ENCODE results near the gene RIMBP2. TPM values are rescaled to one million over a fixed set of nuclear protein-coding genes. Genes with fewer than 3 reads are reported as not detected.

Gene RIMBP2
- total RNA-seq, 2 donors from 2014 or later, result 0.14 TPM; not detected in 1

DNA sequence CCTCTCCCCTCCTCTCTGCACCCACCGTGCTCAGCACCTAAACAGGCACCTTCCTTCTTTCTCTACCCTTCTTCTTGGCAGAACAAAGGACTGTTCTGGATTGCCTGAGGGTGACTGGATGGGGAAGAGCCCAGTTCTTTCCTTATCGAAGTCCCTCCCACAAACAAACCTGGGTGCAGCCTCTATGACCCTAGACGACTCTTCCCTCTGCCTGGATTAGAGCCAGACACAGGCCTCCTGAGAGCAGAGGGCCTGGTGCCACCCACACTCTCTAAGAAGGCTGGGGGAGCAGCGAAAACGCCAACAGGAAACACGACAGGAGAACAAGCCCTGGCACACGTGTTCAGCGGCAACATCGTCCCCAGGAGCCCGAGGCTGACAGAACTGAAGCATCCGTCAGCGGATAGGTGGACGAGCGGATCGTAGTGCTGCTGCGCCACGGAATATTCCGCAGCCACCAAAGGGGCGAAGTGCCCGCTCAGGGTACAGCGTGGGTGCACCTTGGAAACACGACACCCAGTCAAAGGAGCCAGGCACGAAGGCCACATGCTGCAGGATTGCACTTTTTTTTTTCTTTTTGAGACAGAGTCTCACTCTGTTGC lies 38.0 kb downstream of the RIMBP2 start:
- DNase-seq, result no peak
- H3K9me3 Mint-ChIP-seq, result no peaks in the 10 kb centered on the region
- no peaks in the 10 kb centered on the region for H3K36me3 Mint-ChIP-seq (ENCODE audit: insufficient read depth in 2 of 2)
- H3K27me3 Mint-ChIP-seq (ENCODE audit: low read depth), result no peaks in the 10 kb centered on the region
- H3K27ac Mint-ChIP-seq, result no peak overlapping the region
- no peaks in the 10 kb centered on the region for H3K4me1 Mint-ChIP-seq (ENCODE audit: low read depth)
- H3K4me3 Mint-ChIP-seq, result no peak overlapping the region
- ATAC-seq (replicated peaks in 1 of 2), result no peak

DNA sequence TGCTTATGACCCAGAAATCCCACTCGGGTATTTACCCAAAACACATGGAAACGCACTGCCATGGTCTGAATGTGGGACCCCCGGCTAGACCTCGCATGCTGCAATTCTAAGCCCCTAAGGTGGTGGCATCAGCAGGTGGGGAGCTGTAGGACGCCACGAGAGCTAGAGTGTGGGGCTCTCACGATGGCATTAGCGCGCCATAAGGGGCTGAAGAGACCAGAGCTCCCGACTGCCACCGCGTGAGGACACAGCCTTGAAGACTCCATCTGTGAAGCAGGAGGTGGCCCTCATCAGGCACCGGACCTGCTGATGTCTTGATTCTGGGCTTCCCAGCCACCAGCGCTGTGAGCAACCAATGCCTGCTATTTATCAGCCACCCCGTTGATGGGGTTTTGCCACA lies 40.3 kb downstream of the RIMBP2 start:
- H3K9me3 Mint-ChIP-seq, result peaks cover 0 to 3% of the 10 kb centered on the region in 2 donors
- H3K36me3 Mint-ChIP-seq (ENCODE audit: insufficient read depth in 2 of 2), result no peaks in the 10 kb centered on the region
- no peaks in the 10 kb centered on the region for H3K27me3 Mint-ChIP-seq (ENCODE audit: low read depth)
- no peak overlapping the region for H3K4me3 Mint-ChIP-seq
- DNase-seq, result no peak
- ATAC-seq (replicated peaks in 1 of 2), result no peak
- no peak overlapping the region for H3K27ac Mint-ChIP-seq
- H3K4me1 Mint-ChIP-seq (ENCODE audit: low read depth), result no peaks in the 10 kb centered on the region

DNA sequence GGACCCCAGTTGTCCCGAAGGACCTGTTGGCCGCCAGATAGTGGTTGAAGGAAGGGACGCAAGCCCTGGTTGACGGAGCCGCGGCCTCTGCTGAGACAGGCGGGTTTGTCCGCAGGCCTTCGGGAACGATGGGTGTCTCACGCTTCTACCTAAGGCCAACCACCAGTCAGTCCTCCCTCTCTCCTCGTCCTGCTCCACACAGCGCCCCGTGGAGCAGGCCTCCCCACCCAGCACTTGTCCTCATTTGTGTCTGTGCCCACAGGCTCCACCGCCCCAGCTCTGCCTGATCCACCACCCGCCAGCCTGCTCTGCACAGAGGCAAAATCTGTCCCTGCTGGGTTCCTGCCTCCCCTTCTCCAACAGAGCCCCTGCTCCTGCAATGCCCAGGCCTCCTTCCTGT lies 41.0 kb downstream of the RIMBP2 start:
- Mint-ChIP-seq H3K27ac (no peak overlapping the region), H3K4me3 (no peak overlapping the region), H3K36me3 (ENCODE audit: insufficient read depth in 2 of 2) (no peaks in the 10 kb centered on the region), H3K9me3 (peaks cover 0 to 3% of the 10 kb centered on the region in 2 donors), H3K27me3 (ENCODE audit: low read depth) (no peaks in the 10 kb centered on the region), H3K4me1 (ENCODE audit: low read depth) (no peaks in the 10 kb centered on the region)
- no peak for ATAC-seq (replicated peaks in 1 of 2)
- DNase-seq, result no peak

DNA sequence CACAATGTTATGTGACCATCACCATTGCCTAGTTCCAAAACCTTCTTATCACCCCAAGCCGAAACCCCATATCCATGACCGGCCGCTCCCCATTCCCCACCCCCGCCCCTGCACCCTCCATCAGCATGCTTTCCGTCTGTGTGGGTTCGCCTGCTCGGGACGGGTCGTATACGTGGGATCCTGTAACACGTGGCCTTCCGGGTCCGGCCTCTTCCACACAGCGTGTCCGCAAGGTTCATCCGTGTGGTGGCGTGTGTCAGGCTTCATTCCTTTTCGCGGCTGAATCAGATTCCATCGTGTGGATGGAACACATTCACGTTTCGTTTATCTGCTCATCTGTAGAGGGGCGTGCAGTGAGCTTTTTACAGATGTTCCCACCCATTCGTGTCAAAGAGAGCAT lies 41.4 kb downstream of the RIMBP2 start:
- Mint-ChIP-seq H3K4me3 (no peak overlapping the region), H3K27ac (no peak overlapping the region)
- ATAC-seq (replicated peaks in 1 of 2), result no peak

DNA sequence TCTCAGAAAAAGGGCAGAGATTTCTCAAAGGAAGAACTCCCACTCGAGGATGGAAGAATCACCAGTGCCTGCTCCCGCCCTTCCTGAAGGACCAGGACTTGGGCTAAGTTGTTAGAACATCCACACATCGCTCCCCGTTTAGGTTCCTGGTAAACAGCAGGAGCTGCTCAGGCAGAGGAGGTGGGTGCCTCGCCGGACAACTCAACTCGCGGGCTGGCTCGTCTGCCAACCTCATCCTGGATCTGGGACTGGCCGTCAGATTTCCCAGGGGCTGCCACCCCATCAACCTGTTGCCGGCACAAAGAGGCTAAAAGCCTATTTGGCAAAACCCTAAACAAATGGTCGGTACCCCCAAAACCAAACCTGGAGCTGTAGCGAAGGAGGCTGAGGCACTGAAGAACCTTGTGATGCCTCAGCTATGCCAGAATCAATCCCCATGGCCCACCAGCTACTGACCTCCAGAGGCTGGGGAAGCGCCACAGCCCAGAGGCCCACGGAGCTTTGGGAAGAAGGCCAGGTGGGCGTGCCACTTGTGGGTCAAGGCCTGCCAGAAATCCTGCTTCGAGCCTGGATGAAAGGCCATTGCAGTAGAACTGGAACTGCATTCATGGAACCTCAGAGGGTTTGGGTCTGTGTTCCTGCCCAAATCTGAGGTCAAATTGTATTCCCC lies 42.9 kb downstream of the RIMBP2 start:
- Mint-ChIP-seq H3K9me3 (peaks cover 0 to 8% of the 10 kb centered on the region in 2 donors), H3K27ac (no peak overlapping the region), H3K4me1 (ENCODE audit: low read depth) (no peaks in the 10 kb centered on the region), H3K36me3 (ENCODE audit: insufficient read depth in 2 of 2) (no peaks in the 10 kb centered on the region), H3K4me3 (no peak overlapping the region), H3K27me3 (ENCODE audit: low read depth) (no peaks in the 10 kb centered on the region)
- DNase-seq (no peak), ATAC-seq (replicated peaks in 1 of 2) (no peak)

More for the DNA sequence above, 41.4 kb downstream of the RIMBP2 start:
- DNase-seq, result no peak
- no peaks in the 10 kb centered on the region for H3K27me3 Mint-ChIP-seq (ENCODE audit: low read depth)
- peaks cover 0 to 3% of the 10 kb centered on the region in 2 donors for H3K9me3 Mint-ChIP-seq
- no peaks in the 10 kb centered on the region for H3K36me3 Mint-ChIP-seq (ENCODE audit: insufficient read depth in 2 of 2)
- no peaks in the 10 kb centered on the region for H3K4me1 Mint-ChIP-seq (ENCODE audit: low read depth)

DNA sequence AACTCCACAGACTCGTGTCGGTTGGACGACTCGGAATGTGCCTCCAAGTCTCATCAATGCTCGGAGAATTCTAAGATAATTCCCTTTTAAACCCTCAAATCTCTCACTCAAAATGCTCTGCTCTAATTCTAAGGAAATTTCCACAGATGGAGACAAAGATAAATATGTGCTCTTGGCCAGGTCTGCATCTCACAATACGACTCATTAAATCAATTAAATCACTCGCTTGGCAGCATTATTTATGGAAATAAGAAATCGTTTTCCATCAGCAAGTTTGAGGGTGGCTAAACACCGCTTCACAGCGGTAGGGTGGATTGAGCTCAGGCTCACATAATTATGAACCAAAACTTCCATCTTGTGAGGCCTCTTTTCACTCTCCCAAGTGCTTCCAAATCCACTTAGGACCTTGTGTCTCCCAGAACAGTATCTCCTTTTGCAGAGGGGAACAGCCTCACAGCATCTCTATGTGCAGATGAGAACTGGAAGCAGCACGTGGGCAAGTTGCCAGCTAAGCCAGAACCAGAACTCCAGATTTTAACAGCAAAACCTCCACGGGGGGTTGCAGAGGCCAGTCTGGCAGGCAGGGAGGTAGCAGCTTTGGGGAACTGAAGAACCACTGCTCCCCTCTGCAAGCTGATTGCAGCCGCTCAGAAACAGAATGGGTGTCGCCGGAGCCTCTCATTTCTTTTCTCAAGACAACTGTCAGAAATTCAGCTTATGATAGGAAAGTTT lies 43.8 kb downstream of the RIMBP2 start:
- no peak for DNase-seq
- no peak for ATAC-seq (replicated peaks in 1 of 2)
- H3K4me1 Mint-ChIP-seq (ENCODE audit: low read depth), result no peaks in the 10 kb centered on the region
- peaks cover 0 to under 1% of the 10 kb centered on the region in 2 donors for H3K36me3 Mint-ChIP-seq (ENCODE audit: insufficient read depth in 2 of 2)
- H3K9me3 Mint-ChIP-seq, result peaks cover under 1 to 8% of the 10 kb centered on the region in 2 donors
- H3K27me3 Mint-ChIP-seq (ENCODE audit: low read depth), result no peaks in the 10 kb centered on the region
- H3K4me3 Mint-ChIP-seq, result no peak overlapping the region
- no peak overlapping the region for H3K27ac Mint-ChIP-seq

DNA sequence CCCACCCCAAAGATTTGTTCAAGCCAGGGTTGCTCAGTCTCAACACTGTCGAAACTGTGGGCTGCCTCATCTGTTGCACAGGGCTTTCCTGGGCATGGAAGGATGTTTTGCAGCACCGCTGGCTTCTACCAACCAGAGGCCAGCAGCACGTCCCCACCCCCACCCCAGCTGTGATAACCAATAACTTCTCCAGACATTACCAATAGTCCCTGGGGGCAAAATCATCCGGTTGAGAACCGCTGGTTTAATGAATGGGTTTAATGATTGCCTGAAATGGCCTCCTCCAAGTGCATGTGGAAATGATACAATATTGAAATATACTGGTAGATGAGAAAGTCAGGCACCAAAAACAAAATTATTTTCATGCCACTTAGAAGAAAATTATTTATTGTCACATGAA lies 44.5 kb downstream of the RIMBP2 start:
- H3K9me3 Mint-ChIP-seq, result peaks cover 2 to 8% of the 10 kb centered on the region in 2 donors
- H3K36me3 Mint-ChIP-seq (ENCODE audit: insufficient read depth in 2 of 2), result peaks cover 0 to 2% of the 10 kb centered on the region in 2 donors
- H3K27ac Mint-ChIP-seq, result no peak overlapping the region
- H3K27me3 Mint-ChIP-seq (ENCODE audit: low read depth), result no peaks in the 10 kb centered on the region
- DNase-seq (no peak), ATAC-seq (replicated peaks in 1 of 2) (no peak)
- H3K4me1 Mint-ChIP-seq (ENCODE audit: low read depth), result no peaks in the 10 kb centered on the region
- no peak overlapping the region for H3K4me3 Mint-ChIP-seq

DNA sequence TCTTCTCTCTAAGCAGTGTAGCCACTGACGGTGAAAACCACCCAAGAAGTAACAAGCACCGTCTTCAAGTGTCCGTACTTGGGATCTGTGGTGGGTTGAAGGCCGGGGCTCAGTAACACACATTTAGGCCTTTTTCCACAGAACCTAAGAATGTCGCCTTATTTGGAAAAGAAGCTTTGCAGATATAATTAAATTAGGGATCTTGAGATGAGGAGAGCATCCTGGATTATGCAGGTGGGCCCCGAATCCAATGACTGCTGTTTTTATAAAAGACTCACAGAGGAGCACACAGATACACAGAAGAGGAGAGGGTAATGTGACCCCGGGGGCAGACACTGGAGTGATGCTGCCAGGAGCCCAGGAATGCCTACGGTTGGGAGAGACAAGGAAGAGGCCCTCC lies 46.3 kb downstream of the RIMBP2 start:
- no peak overlapping the region for H3K4me3 Mint-ChIP-seq
- no peaks in the 10 kb centered on the region for H3K4me1 Mint-ChIP-seq (ENCODE audit: low read depth)
- peaks cover 2 to 8% of the 10 kb centered on the region in 2 donors for H3K9me3 Mint-ChIP-seq
- peaks cover 0 to 2% of the 10 kb centered on the region in 2 donors for H3K36me3 Mint-ChIP-seq (ENCODE audit: insufficient read depth in 2 of 2)
- ATAC-seq (replicated peaks in 1 of 2), result no peak
- H3K27me3 Mint-ChIP-seq (ENCODE audit: low read depth), result no peaks in the 10 kb centered on the region
- no peak for DNase-seq
- no peak overlapping the region for H3K27ac Mint-ChIP-seq

DNA sequence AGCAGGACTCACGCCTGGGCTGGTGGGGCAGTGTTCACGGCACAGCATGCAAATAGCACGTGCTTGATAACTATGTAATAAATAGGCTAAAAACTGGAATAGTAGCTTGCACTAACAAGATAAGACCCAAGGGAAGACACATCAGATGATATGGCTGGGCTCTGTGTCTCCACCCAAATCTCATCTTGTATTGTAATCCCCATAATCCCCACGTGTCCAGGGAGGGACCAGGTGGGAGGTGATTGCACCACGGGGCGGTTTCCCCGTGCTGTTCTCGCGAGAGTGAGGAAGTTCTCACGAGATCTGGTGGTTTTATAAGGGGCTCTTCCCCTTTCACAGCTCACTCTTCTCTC lies 46.9 kb downstream of the RIMBP2 start:
- Mint-ChIP-seq H3K4me1 (ENCODE audit: low read depth) (no peaks in the 10 kb centered on the region), H3K36me3 (ENCODE audit: insufficient read depth in 2 of 2) (peaks cover 0 to 2% of the 10 kb centered on the region in 2 donors), H3K27ac (no peak overlapping the region), H3K27me3 (ENCODE audit: low read depth) (no peaks in the 10 kb centered on the region), H3K9me3 (peaks cover 2 to 8% of the 10 kb centered on the region in 2 donors), H3K4me3 (no peak overlapping the region)
- ATAC-seq (replicated peaks in 1 of 2) (no peak), DNase-seq (no peak)

DNA sequence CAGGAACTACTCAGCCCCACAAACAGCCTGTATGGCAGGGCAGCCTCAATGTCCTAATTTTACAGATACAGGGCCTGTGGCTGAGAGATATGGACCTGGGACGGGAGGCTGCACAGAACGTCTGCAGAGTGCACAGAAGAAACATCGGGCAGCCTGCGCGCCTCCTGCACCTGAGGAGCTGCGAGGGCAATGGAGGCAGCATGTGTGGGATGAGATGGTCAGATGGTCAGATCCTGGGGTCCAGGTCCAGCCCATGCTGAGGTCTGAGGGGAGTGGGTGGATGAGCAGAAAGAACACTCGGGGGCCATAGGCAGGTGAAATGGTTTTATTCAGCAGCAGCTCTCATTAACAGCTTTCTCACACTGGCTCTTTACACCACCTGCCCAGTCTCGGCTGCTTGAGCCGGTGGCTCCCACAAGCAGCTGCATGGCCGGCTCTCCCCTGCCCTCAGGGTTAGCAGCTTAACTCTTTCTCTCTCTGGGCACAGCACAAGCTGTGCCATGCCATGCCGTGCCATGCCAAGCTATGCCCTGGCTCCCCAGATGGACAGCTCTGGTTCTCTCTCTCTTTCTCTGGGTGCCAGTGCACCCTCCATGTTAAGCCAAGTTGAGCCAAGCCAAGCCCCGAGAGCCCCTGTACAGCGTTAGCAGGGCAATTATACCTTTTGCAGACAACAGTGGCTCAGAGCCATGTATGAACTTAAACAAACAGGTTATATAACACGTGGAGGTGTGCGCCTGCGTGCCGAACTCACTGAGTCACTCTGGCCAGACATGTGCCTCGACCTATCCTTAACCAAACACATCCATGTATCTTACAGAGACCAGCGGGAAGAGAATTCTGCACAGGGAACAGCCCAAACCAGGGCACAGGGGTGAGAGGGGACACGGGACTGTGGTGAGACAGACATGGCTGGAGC lies 47.6 kb downstream of the RIMBP2 start:
- ATAC-seq (replicated peaks in 1 of 2) (no peak), DNase-seq (no peak)
- Mint-ChIP-seq H3K27me3 (ENCODE audit: low read depth) (no peaks in the 10 kb centered on the region), H3K36me3 (ENCODE audit: insufficient read depth in 2 of 2) (peaks cover 0 to 2% of the 10 kb centered on the region in 2 donors), H3K27ac (no peak overlapping the region), H3K4me1 (ENCODE audit: low read depth) (no peaks in the 10 kb centered on the region), H3K9me3 (peaks cover 2 to 8% of the 10 kb centered on the region in 2 donors), H3K4me3 (no peak overlapping the region)

DNA sequence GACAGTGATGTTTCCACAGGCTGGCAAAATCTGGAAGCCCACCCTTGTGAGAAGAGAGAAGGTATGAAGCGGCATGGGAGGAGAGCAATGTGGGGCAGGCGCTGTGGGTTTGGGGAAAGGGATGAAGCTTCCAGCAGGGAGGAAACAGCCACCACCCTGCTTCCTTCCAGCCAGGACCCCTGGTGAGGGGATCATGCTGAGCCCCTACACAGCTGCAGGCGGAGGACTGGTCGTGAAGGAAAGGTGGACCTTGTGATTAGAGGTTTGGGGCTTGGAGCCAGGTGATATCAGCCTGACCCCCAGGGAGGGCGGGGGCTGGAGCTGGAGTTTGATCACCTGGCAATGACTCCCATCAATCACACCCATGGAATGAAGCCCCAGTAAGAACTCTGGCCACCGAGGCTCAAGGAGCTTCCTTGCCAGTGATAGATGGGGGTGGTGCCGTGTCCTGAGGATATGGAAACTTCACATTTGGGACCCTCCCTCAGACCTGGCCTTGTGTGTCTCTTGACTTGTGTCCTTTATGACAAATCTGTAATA lies 48.6 kb downstream of the RIMBP2 start:
- H3K9me3 Mint-ChIP-seq, result peaks cover 2 to 8% of the 10 kb centered on the region in 2 donors
- ATAC-seq (replicated peaks in 1 of 2) (no peak), DNase-seq (no peak)
- H3K36me3 Mint-ChIP-seq (ENCODE audit: insufficient read depth in 2 of 2), result peaks cover 0 to 2% of the 10 kb centered on the region in 2 donors
- H3K27ac Mint-ChIP-seq, result no peak overlapping the region
- H3K27me3 Mint-ChIP-seq (ENCODE audit: low read depth), result no peaks in the 10 kb centered on the region
- H3K4me1 Mint-ChIP-seq (ENCODE audit: low read depth), result no peaks in the 10 kb centered on the region
- no peak overlapping the region for H3K4me3 Mint-ChIP-seq

DNA sequence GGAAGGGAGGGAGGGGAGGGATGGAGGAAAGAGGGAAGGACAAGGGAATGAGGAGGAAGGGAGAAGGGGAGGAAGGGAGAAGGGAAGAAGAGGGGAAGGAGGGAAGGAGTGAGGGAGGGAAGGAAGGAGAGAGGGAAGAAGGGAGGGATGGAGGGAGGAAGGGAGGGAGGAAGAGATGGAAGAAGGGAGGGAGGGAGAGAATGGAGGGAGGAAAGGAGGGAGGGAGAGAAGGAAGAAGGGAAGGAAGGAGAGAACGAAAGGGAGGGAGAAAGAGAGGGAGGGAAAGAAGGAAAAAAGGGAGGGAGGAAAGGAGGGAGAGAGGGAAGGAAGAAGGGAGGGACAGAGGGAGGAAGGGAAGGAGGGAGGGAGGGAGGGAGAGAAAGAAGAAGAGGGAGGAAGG lies 49.5 kb downstream of the RIMBP2 start:
- Mint-ChIP-seq H3K36me3 (ENCODE audit: insufficient read depth in 2 of 2) (peaks cover 0 to 2% of the 10 kb centered on the region in 2 donors), H3K9me3 (peaks cover 2 to 8% of the 10 kb centered on the region in 2 donors), H3K4me3 (no peak overlapping the region), H3K27ac (no peak overlapping the region), H3K27me3 (ENCODE audit: low read depth) (no peaks in the 10 kb centered on the region), H3K4me1 (ENCODE audit: low read depth) (no peaks in the 10 kb centered on the region)
- ATAC-seq (replicated peaks in 1 of 2), result no peak
- no peak for DNase-seq

Measured in activated T-cell treated with anti-CD3 and anti-CD28 coated beads, Interleukin-2, amount 50 U/mL, for 72 hours (primary cell).